Neuronal stem cell (in vitro differentiated cells): Measurements from ENCODE around the gene CARD10.

Experiments
- DNase-seq: peaks from one replicate; pipeline ENCODE4 v3.0.0-alpha.2; 2013; ENCODE audit warnings: low spot score
- H2AFZ ChIP-seq: one replicate; pipeline ENCODE4 v1.6.1; 2013; ENCODE audit warnings: mild to moderate bottlenecking, low read length, inconsistent platforms
- H2AK5ac ChIP-seq: 2 replicates; pipeline ENCODE4 v1.6.1; 2013; ENCODE audit warnings: low read depth, mild to moderate bottlenecking, inconsistent platforms, low read length, moderate library complexity, mixed read lengths
- H2BK120ac ChIP-seq: 2 replicates; pipeline ENCODE4 v1.6.1; 2013; ENCODE audit warnings: low read depth, mild to moderate bottlenecking, inconsistent platforms, low read length, moderate library complexity, mixed read lengths
- H2BK12ac ChIP-seq: one replicate; pipeline ENCODE4 v1.6.1; 2013; ENCODE audit warnings: low read length, inconsistent platforms
- H2BK15ac ChIP-seq: 2 replicates; pipeline ENCODE4 v1.6.1; 2013; ENCODE audit warnings: mild to moderate bottlenecking, low read length, inconsistent platforms, mixed read lengths
- H2BK5ac ChIP-seq: one replicate; pipeline ENCODE4 v1.6.1; 2013; ENCODE audit warnings: inconsistent platforms, mild to moderate bottlenecking, low read length, moderate library complexity
- H3K14ac ChIP-seq: one replicate; pipeline ENCODE4 v1.6.1; 2013; ENCODE audit warnings: low read length, inconsistent platforms
- H3K18ac ChIP-seq: 2 replicates; pipeline ENCODE4 v1.6.1; 2013; ENCODE audit warnings: low read length, inconsistent platforms
- H3K23ac ChIP-seq: 2 replicates; pipeline ENCODE4 v1.6.1; 2013; ENCODE audit warnings: low read depth, mild to moderate bottlenecking, mixed read lengths, low read length, inconsistent platforms; ENCODE audit not compliant: poor library complexity
- H3K27ac ChIP-seq: replicated peaks from 3 replicates; pipeline ENCODE4 v1.5.1; 2013; ENCODE audit warnings: low read length, inconsistent platforms
- H3K27me3 ChIP-seq, 3 experiments: 2 replicates each; pipeline ENCODE4 v1.6.1; 2013; ENCODE audit warnings: low read length in 3 of 3, mild to moderate bottlenecking in 2 of 3, inconsistent platforms in 1 of 3, low read depth in 1 of 3, mixed read lengths in 1 of 3, moderate library complexity in 1 of 3; ENCODE audit not compliant: control insufficient read depth in 3 of 3, insufficient read depth in 3 of 3
- H3K36me3 ChIP-seq, 2 donors: replicated peaks in 1 of 2; 2 replicates each; pipeline ENCODE4 v1.6.1; 2013; ENCODE audit warnings: low read length in 2 of 2; ENCODE audit not compliant: control insufficient read depth in 2 of 2, insufficient read depth in 2 of 2
- H3K4ac ChIP-seq: 2 replicates; pipeline ENCODE4 v1.6.1; 2013; ENCODE audit warnings: inconsistent platforms, mild to moderate bottlenecking, low read length, moderate library complexity
- H3K4me1 ChIP-seq, 2 donors: 1 replicate in 1 of 2; 2 replicates in 1 of 2; pipeline ENCODE4 v1.6.1; 2013; ENCODE audit warnings: low read length in 2 of 2, low read depth in 1 of 2; ENCODE audit not compliant: control insufficient read depth in 2 of 2, insufficient read depth in 1 of 2
- H3K4me2 ChIP-seq: one replicate; pipeline ENCODE4 v1.6.1; 2013; ENCODE audit warnings: mild to moderate bottlenecking, low read length, inconsistent platforms; ENCODE audit not compliant: insufficient read depth, poor library complexity, severe bottlenecking
- H3K4me3 ChIP-seq, 2 donors: 2 replicates each; pipeline ENCODE4 v1.5.1; 2013; ENCODE audit warnings: low read length in 2 of 2, mild to moderate bottlenecking in 2 of 2, inconsistent platforms in 1 of 2, moderate library complexity in 1 of 2
- H3K79me1 ChIP-seq: one replicate; pipeline ENCODE4 v1.6.1; 2013; ENCODE audit warnings: low read depth, mild to moderate bottlenecking, inconsistent platforms, low read length, moderate library complexity
- H3K9ac ChIP-seq: one replicate; pipeline ENCODE4 v1.6.1; 2013; ENCODE audit warnings: mild to moderate bottlenecking, low read depth, low read length, inconsistent platforms; ENCODE audit not compliant: poor library complexity
- H3K9me3 ChIP-seq, 2 donors: replicated peaks in 1 of 2; 2 replicates each; pipeline versions ENCODE3 to v1.6.1; 2013; ENCODE audit warnings: low read length in 2 of 2, mild to moderate bottlenecking in 2 of 2, inconsistent platforms in 1 of 2, low read depth in 1 of 2, mixed read lengths in 1 of 2, moderate library complexity in 1 of 2; ENCODE audit not compliant: control insufficient read depth in 2 of 2, insufficient read depth in 1 of 2
- H4K8ac ChIP-seq: one replicate; pipeline ENCODE4 v1.6.1; 2013; ENCODE audit warnings: low read depth, mild to moderate bottlenecking, inconsistent platforms, low read length, moderate library complexity
- H4K91ac ChIP-seq: one replicate; pipeline ENCODE4 v1.6.1; 2013; ENCODE audit warnings: low read length, low read depth, mild to moderate bottlenecking, inconsistent platforms; ENCODE audit not compliant: poor library complexity
- WGBS, 2 donors: extraction: QIAGEN DNeasy Blood & Tissue Kit; methylation state at CpG; one replicate each; pipeline ENCODE4 v1.1.7; 2013; ENCODE audit warnings: missing lambda C conversion rate in 2 of 2, mixed read lengths in 1 of 2; ENCODE audit not compliant: insufficient read length in 2 of 2, insufficient replicate concordance in 1 of 2; ENCODE audit errors: extremely low coverage in 2 of 2; 5-methylcytosine and 5-hydroxymethylcytosine counted together

The CARD10 gene

GRCh38 chr22:37480387-37481346 lies 38.5 kb downstream of the CARD10 start:
- Histone ChIP-seq H3K27ac (no peak overlapping the region), H4K91ac (no peak overlapping the region), H3K4ac (no peak overlapping the region), H3K9me3 (no peaks in the 10 kb centered on the region), H3K4me3 (no peak overlapping the region), H4K8ac (no peak overlapping the region), H3K4me1 (peaks cover 15 to 26% of the 10 kb centered on the region in 2 donors), H2AFZ (no peak overlapping the region), H2AK5ac (peak overlapping the region; percentile 20), H3K23ac (no peak overlapping the region), H2BK120ac (peak overlapping the region; percentile 26), H3K9ac (peak overlapping the region; percentile 34), H3K14ac (no peak overlapping the region), H2BK5ac (no peak overlapping the region), H3K4me2 (no peak overlapping the region), H2BK12ac (no peak overlapping the region), H3K27me3 (no peaks in the 10 kb centered on the region), H2BK15ac (peak overlapping the region; percentile 44), H3K18ac (no peak overlapping the region), H3K36me3 (no peaks in the 10 kb centered on the region), H3K79me1 (peaks cover 3% of the 10 kb centered on the region)
- no CpG with 5 or more reads among the region's 17 CpGs for WGBS, 2 donors
- no peak for DNase-seq

- no peak overlapping the region for H2AFZ ChIP-seq
- no peaks in the 10 kb centered on the region for H3K9me3 ChIP-seq
- WGBS, 2 donors = no CpG with 5 or more reads among the region's 15 CpGs
- H4K91ac ChIP-seq = no peak overlapping the region
- no peak overlapping the region for H3K18ac ChIP-seq
- H3K27ac ChIP-seq = no peak overlapping the region
- no peak overlapping the region for H3K23ac ChIP-seq
- H3K4me1 ChIP-seq = peaks cover 7 to 16% of the 10 kb centered on the region in 2 donors
- H2BK15ac ChIP-seq = peak overlapping the region; percentile 70
- no peak overlapping the region for H2BK12ac ChIP-seq
- H3K4me3 ChIP-seq = no peak overlapping the region
- H3K14ac ChIP-seq = peak overlapping the region; percentile 17
- H4K8ac ChIP-seq = no peak overlapping the region
- H3K4ac ChIP-seq = no peak overlapping the region
- H3K27me3 ChIP-seq = no peaks in the 10 kb centered on the region
- no peak for DNase-seq
- H3K9ac ChIP-seq = no peak overlapping the region
- peaks cover 3% of the 10 kb centered on the region for H3K79me1 ChIP-seq
- no peak overlapping the region for H3K4me2 ChIP-seq
- H2BK5ac ChIP-seq = no peak overlapping the region
- H2AK5ac ChIP-seq = no peak overlapping the region
- no peaks in the 10 kb centered on the region for H3K36me3 ChIP-seq
- peak overlapping the region; percentile 30 for H2BK120ac ChIP-seq
These were observed 40.0 kb downstream of the CARD10 start for GRCh38 chr22:37479196-37479595.

GRCh38 chr22:37476389-37477329 lies 42.6 kb downstream of the CARD10 start:
- H2BK5ac ChIP-seq = no peak overlapping the region
- no peaks in the 10 kb centered on the region for H3K36me3 ChIP-seq
- no peaks in the 10 kb centered on the region for H3K79me1 ChIP-seq
- H3K4me2 ChIP-seq = no peak overlapping the region
- no peak overlapping the region for H3K14ac ChIP-seq
- no peak overlapping the region for H3K4ac ChIP-seq
- DNase-seq = no peak
- no peak overlapping the region for H3K4me3 ChIP-seq
- no peak overlapping the region for H3K9ac ChIP-seq
- no CpG with 5 or more reads among the region's 14 CpGs for WGBS, 2 donors
- H4K91ac ChIP-seq = no peak overlapping the region
- no peak overlapping the region for H2BK120ac ChIP-seq
- no peak overlapping the region for H3K27ac ChIP-seq
- H2AFZ ChIP-seq = no peak overlapping the region
- peak overlapping the region; percentile 68 for H3K18ac ChIP-seq
- H2BK15ac ChIP-seq = peak overlapping the region; percentile 47
- H3K27me3 ChIP-seq = no peaks in the 10 kb centered on the region
- no peaks in the 10 kb centered on the region for H3K4me1 ChIP-seq
- H3K23ac ChIP-seq = no peak overlapping the region
- no peak overlapping the region for H4K8ac ChIP-seq
- no peaks in the 10 kb centered on the region for H3K9me3 ChIP-seq
- no peak overlapping the region for H2BK12ac ChIP-seq
- H2AK5ac ChIP-seq = peak overlapping the region; percentile 61
